Neural crest cell (in vitro differentiated cells): ENCODE measurements around the gene AP1B1. TPM values are rescaled to one million over a fixed set of nuclear protein-coding genes. Genes with fewer than 3 reads are reported as not detected.

Source experiments
- DNase-seq: peaks from one replicate; pipeline ENCODE4 v3.0.0; 2021; ENCODE audit warnings: low read depth, mixed read lengths, low spot score
- H3K27ac Mint-ChIP-seq: one replicate; pipeline ENCODE4 v1.8.0; 2021; ENCODE audit warnings: mild to moderate bottlenecking, mixed read lengths; ENCODE audit not compliant: unreplicated experiment
- H3K27me3 Mint-ChIP-seq: 2 replicates; pipeline ENCODE4 v1.8.0; 2021; ENCODE audit warnings: low read depth, mild to moderate bottlenecking, mixed read lengths
- H3K36me3 Mint-ChIP-seq: 2 replicates; pipeline ENCODE4 v1.8.0; 2021; ENCODE audit warnings: low read depth, mild to moderate bottlenecking, mixed read lengths
- H3K4me1 Mint-ChIP-seq: 2 replicates; pipeline ENCODE4 v1.8.0; 2021; ENCODE audit warnings: mixed read lengths
- H3K4me3 Mint-ChIP-seq: one replicate; pipeline ENCODE4 v1.8.0; 2021; ENCODE audit warnings: mild to moderate bottlenecking, mixed read lengths
- H3K9me3 Mint-ChIP-seq: 2 replicates; pipeline ENCODE4 v1.8.0; 2021; ENCODE audit warnings: mixed read lengths
- total RNA-seq: library from RNA; stranded (reverse); gene quantifications from 2 replicates; pipeline ENCODE4 v1.2.1, GENCODE V29; 2021
- TF ChIP-seq, protein P1 (sequence below): fragments of 200-600 bp; sonication (generic); conservative IDR thresholded peaks from 2 replicates; pipeline ENCODE4 v1.5.0; 2021; ENCODE audit warnings: antibody characterized with exemption, mild to moderate bottlenecking

The AP1B1 gene
- total RNA-seq, 1 donor from 2014 or later, result 58.4 TPM

DNA sequence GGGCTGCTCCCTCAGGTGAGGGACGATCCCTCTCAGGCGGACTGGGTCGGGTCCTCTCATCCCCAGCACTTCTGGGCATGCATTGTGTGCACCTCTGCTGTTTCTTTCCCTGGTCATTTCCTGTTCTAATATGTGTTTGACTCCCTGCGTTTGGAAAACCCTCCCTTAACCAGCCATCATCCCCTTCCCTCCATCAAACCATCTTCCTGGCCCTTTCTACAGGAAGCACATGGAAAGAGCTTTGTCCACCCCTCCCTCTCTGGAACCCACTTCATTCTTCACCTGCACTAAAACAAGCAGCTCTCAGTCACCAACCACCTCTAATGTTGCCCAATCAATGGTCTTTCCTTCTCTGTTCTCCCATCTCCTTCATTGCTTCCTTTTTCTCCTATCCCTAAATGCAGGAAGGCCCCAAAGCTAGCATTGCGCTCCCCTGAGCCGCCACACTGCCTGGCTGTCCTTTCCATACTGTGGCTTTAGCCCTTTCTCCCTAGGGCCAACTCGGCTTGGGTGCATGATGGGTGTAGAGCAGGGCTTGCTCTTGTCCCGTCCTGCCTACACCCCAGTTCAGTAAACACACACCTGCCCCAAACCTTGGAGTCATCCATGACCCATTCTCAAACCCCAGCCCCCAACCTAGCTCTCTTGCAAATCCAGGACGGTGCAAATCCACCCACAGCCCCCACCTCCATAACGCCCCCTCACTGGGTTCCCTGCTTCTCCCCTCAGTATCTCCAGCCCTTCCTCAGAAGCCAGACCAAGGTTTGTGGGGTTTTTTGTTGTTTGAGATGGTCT, 87.4 kb downstream of the AP1B1 start:
- H3K9me3 Mint-ChIP-seq, result no peaks in the 10 kb centered on the region
- peaks cover 3% of the 10 kb centered on the region for H3K4me1 Mint-ChIP-seq
- H3K36me3 Mint-ChIP-seq, result peaks cover 31% of the 10 kb centered on the region
- H3K27ac Mint-ChIP-seq, result peak overlapping the region; percentile 79
- TF ChIP-seq, protein P1, sequence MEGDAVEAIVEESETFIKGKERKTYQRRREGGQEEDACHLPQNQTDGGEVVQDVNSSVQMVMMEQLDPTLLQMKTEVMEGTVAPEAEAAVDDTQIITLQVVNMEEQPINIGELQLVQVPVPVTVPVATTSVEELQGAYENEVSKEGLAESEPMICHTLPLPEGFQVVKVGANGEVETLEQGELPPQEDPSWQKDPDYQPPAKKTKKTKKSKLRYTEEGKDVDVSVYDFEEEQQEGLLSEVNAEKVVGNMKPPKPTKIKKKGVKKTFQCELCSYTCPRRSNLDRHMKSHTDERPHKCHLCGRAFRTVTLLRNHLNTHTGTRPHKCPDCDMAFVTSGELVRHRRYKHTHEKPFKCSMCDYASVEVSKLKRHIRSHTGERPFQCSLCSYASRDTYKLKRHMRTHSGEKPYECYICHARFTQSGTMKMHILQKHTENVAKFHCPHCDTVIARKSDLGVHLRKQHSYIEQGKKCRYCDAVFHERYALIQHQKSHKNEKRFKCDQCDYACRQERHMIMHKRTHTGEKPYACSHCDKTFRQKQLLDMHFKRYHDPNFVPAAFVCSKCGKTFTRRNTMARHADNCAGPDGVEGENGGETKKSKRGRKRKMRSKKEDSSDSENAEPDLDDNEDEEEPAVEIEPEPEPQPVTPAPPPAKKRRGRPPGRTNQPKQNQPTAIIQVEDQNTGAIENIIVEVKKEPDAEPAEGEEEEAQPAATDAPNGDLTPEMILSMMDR, result no peak
- peak overlapping the region; percentile 54 for H3K4me3 Mint-ChIP-seq
- peaks cover 5% of the 10 kb centered on the region for H3K27me3 Mint-ChIP-seq
- no peak for DNase-seq

DNA sequence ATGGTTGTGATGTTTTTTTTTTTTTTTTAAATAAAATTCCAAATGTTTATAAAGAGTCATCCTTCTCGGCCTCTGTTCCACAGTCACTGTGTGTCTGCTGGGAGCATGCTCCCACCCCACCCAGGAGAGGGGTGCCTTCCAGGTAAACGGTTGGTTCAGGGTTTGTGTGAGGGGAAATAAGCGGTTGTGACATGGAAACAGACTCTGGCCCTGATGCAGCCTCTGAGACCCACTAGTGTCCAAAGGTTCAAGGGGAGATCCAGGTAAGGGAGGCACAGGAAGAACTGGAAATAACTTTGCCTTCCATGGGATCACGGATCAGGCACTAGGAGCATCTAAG, 87.9 kb downstream of the AP1B1 start:
- TF ChIP-seq, protein P1, result no peak
- H3K27ac Mint-ChIP-seq, result no peak overlapping the region
- no peak overlapping the region for H3K4me3 Mint-ChIP-seq
- peaks cover 36% of the 10 kb centered on the region for H3K36me3 Mint-ChIP-seq
- H3K4me1 Mint-ChIP-seq, result no peaks in the 10 kb centered on the region
- no peaks in the 10 kb centered on the region for H3K9me3 Mint-ChIP-seq
- H3K27me3 Mint-ChIP-seq, result peaks cover 5% of the 10 kb centered on the region
- no peak for DNase-seq

DNA sequence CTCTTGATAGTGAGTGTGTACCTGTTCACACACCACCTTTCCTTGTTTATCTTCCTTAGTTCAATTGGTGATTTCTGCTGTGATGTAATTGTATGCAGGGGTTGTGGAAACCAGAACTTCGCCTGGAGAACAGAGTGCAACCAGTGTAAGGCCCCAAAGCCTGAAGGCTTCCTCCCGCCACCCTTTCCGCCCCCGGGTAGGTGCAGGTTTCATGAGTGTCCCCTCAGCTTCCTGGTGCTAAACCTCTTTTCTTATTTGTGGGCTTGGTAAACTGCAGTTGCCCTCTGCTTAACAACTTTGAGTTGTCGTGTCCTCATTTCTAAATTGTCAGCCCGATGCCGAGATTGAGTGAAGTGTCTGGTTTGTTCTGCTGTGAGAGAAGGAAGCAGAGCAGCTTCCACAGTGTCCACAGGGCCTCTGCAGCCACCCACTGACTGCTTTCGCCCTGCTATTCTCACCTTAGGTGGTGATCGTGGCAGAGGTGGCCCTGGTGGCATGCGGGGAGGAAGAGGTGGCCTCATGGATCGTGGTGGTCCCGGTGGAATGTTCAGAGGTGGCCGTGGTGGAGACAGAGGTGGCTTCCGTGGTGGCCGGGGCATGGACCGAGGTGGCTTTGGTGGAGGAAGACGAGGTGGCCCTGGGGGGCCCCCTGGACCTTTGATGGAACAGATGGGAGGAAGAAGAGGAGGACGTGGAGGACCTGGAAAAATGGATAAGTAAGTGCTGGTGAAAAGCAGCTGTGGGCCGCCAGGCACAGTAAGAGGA, 89.1 kb downstream of the AP1B1 start:
- peaks cover 5% of the 10 kb centered on the region for H3K27me3 Mint-ChIP-seq
- TF ChIP-seq, protein P1, result no peak
- H3K27ac Mint-ChIP-seq, result no peak overlapping the region
- H3K9me3 Mint-ChIP-seq, result no peaks in the 10 kb centered on the region
- H3K36me3 Mint-ChIP-seq, result peaks cover 36% of the 10 kb centered on the region
- no peaks in the 10 kb centered on the region for H3K4me1 Mint-ChIP-seq
- no peak for DNase-seq
- peak overlapping the region; percentile 69 for H3K4me3 Mint-ChIP-seq

DNA sequence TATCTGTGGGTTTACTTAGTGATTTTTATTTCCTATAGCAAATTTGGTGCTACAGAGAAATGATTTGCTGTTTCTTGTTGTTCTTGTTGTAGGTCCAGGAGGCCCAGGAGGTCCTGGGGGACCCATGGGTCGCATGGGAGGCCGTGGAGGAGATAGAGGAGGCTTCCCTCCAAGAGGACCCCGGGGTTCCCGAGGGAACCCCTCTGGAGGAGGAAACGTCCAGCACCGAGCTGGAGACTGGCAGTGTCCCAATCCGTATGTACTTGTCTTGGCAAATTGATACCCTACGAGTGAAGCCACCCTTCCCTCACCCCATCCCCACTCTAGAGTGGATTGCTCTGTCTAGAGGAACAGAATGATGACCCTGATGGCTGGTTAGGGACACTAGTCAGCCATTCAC, 89.7 kb downstream of the AP1B1 start:
- Mint-ChIP-seq H3K36me3 (peaks cover 36% of the 10 kb centered on the region), H3K4me1 (no peaks in the 10 kb centered on the region), H3K4me3 (no peak overlapping the region), H3K9me3 (no peaks in the 10 kb centered on the region), H3K27me3 (peaks cover 5% of the 10 kb centered on the region), H3K27ac (no peak overlapping the region)
- DNase-seq, result no peak
- TF ChIP-seq, protein P1, result no peak

DNA sequence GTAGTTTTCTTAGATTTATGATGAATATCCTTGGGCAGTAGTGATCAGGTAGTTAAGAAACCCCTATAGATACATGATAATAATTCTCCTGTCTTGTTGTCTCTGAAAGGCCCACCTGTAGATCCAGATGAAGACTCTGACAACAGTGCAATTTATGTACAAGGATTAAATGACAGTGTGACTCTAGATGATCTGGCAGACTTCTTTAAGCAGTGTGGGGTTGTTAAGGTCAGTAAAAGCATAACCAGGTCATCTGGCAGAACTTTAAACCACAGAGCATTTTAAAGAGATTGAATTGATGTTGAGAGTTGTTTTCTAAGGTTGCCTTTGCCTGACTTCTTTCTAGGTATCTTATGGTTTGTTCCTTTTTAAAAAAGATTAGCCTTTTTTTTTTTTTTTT, 96.0 kb downstream of the AP1B1 start:
- H3K4me3 Mint-ChIP-seq, result peak overlapping the region; percentile 12
- H3K27ac Mint-ChIP-seq, result no peak overlapping the region
- H3K4me1 Mint-ChIP-seq, result peaks cover 18% of the 10 kb centered on the region
- peaks cover 30% of the 10 kb centered on the region for H3K36me3 Mint-ChIP-seq
- TF ChIP-seq, protein P1, result no peak
- no peak for DNase-seq
- no peaks in the 10 kb centered on the region for H3K27me3 Mint-ChIP-seq
- H3K9me3 Mint-ChIP-seq, result no peaks in the 10 kb centered on the region
